ENCODE results near the gene ACAD11.

The ACAD11 gene

GRCh38 chr3:132542577-132542976, 117.0 kb downstream of the ACAD11 start:
- H3K9me3 Mint-ChIP-seq: no peaks in the 10 kb centered on the region
- no peak overlapping the region for H3K4me3 Mint-ChIP-seq
- no peaks in the 10 kb centered on the region for H3K27me3 Mint-ChIP-seq
- H3K36me3 Mint-ChIP-seq (ENCODE audit: low read depth): peaks cover 48% of the 10 kb centered on the region
- H3K4me1 Mint-ChIP-seq (ENCODE audit: low read depth): peaks cover 38% of the 10 kb centered on the region
- DNase-seq: no peak
- H3K27ac Mint-ChIP-seq: peak overlapping the region; percentile 80

- no peaks in the 10 kb centered on the region for H3K9me3 Mint-ChIP-seq
- no peak overlapping the region for H3K27ac Mint-ChIP-seq
- H3K4me1 Mint-ChIP-seq (ENCODE audit: low read depth): peaks cover 42% of the 10 kb centered on the region
- H3K4me3 Mint-ChIP-seq: no peak overlapping the region
- DNase-seq: no peak
- peaks cover 68% of the 10 kb centered on the region for H3K36me3 Mint-ChIP-seq (ENCODE audit: low read depth)
- no peaks in the 10 kb centered on the region for H3K27me3 Mint-ChIP-seq
Measured at GRCh38 chr3:132539681-132540080, 119.9 kb downstream of the ACAD11 start.

GRCh38 chr3:132538072-132538471, 121.5 kb downstream of the ACAD11 start:
- H3K4me3 Mint-ChIP-seq: no peak overlapping the region
- H3K27me3 Mint-ChIP-seq: no peaks in the 10 kb centered on the region
- DNase-seq: no peak
- no peaks in the 10 kb centered on the region for H3K9me3 Mint-ChIP-seq
- peaks cover 81% of the 10 kb centered on the region for H3K36me3 Mint-ChIP-seq (ENCODE audit: low read depth)
- peaks cover 27% of the 10 kb centered on the region for H3K4me1 Mint-ChIP-seq (ENCODE audit: low read depth)
- H3K27ac Mint-ChIP-seq: no peak overlapping the region

GRCh38 chr3:132537297-132537696, 122.3 kb downstream of the ACAD11 start:
- Mint-ChIP-seq H3K36me3 (ENCODE audit: low read depth) (peaks cover 79% of the 10 kb centered on the region), H3K27ac (no peak overlapping the region), H3K27me3 (no peaks in the 10 kb centered on the region)

GRCh38 chr3:132536442-132537153, 123.0 kb downstream of the ACAD11 start:
- Mint-ChIP-seq H3K4me1 (ENCODE audit: low read depth) (peaks cover 14% of the 10 kb centered on the region), H3K36me3 (ENCODE audit: low read depth) (peaks cover 81% of the 10 kb centered on the region), H3K4me3 (no peak overlapping the region), H3K9me3 (no peaks in the 10 kb centered on the region), H3K27me3 (no peaks in the 10 kb centered on the region), H3K27ac (peak overlapping the region; percentile 64)
- DNase-seq: no peak

More at GRCh38 chr3:132537297-132537696, 122.3 kb downstream of the ACAD11 start:
- DNase-seq: no peak
- no peaks in the 10 kb centered on the region for H3K9me3 Mint-ChIP-seq
- no peak overlapping the region for H3K4me3 Mint-ChIP-seq
- peaks cover 19% of the 10 kb centered on the region for H3K4me1 Mint-ChIP-seq (ENCODE audit: low read depth)

GRCh38 chr3:132535575-132536441, 123.8 kb downstream of the ACAD11 start:
- peaks cover 82% of the 10 kb centered on the region for H3K36me3 Mint-ChIP-seq (ENCODE audit: low read depth)
- H3K27ac Mint-ChIP-seq: peak overlapping the region; percentile 64
- peaks cover 12% of the 10 kb centered on the region for H3K4me1 Mint-ChIP-seq (ENCODE audit: low read depth)
- H3K9me3 Mint-ChIP-seq: no peaks in the 10 kb centered on the region
- H3K4me3 Mint-ChIP-seq: no peak overlapping the region
- no peaks in the 10 kb centered on the region for H3K27me3 Mint-ChIP-seq
- peak; percentile 53 for DNase-seq

- DNase-seq: no peak
- H3K27ac Mint-ChIP-seq: no peak overlapping the region
- no peaks in the 10 kb centered on the region for H3K4me1 Mint-ChIP-seq (ENCODE audit: low read depth)
- H3K36me3 Mint-ChIP-seq (ENCODE audit: low read depth): peaks cover 86% of the 10 kb centered on the region
- H3K9me3 Mint-ChIP-seq: no peaks in the 10 kb centered on the region
- H3K4me3 Mint-ChIP-seq: no peak overlapping the region
- no peaks in the 10 kb centered on the region for H3K27me3 Mint-ChIP-seq
Measured at GRCh38 chr3:132530624-132531023, 129.0 kb downstream of the ACAD11 start.

GRCh38 chr3:132522353-132522752, 137.3 kb downstream of the ACAD11 start:
- no peaks in the 10 kb centered on the region for H3K9me3 Mint-ChIP-seq
- H3K4me3 Mint-ChIP-seq: no peak overlapping the region
- no peak for DNase-seq
- H3K4me1 Mint-ChIP-seq (ENCODE audit: low read depth): peaks cover 25% of the 10 kb centered on the region
- H3K27me3 Mint-ChIP-seq: no peaks in the 10 kb centered on the region
- peaks cover 87% of the 10 kb centered on the region for H3K36me3 Mint-ChIP-seq (ENCODE audit: low read depth)
- peak overlapping the region; percentile 2 for H3K27ac Mint-ChIP-seq

GRCh38 chr3:132521901-132522300, 137.7 kb downstream of the ACAD11 start:
- H3K36me3 Mint-ChIP-seq (ENCODE audit: low read depth): peaks cover 89% of the 10 kb centered on the region
- H3K27me3 Mint-ChIP-seq: no peaks in the 10 kb centered on the region
- no peak overlapping the region for H3K4me3 Mint-ChIP-seq
- peaks cover 25% of the 10 kb centered on the region for H3K4me1 Mint-ChIP-seq (ENCODE audit: low read depth)
- no peak overlapping the region for H3K27ac Mint-ChIP-seq
- no peak for DNase-seq
- H3K9me3 Mint-ChIP-seq: no peaks in the 10 kb centered on the region

- peak overlapping the region; percentile 55 for H3K27ac Mint-ChIP-seq
Measured at GRCh38 chr3:132519914-132520313, 139.7 kb downstream of the ACAD11 start.

GRCh38 chr3:132517311-132517710, 142.3 kb downstream of the ACAD11 start:
- Mint-ChIP-seq H3K36me3 (ENCODE audit: low read depth) (peaks cover 92% of the 10 kb centered on the region), H3K4me3 (no peak overlapping the region)

More at GRCh38 chr3:132519914-132520313, 139.7 kb downstream of the ACAD11 start:
- H3K4me3 Mint-ChIP-seq: no peak overlapping the region
- H3K36me3 Mint-ChIP-seq (ENCODE audit: low read depth): peaks cover 92% of the 10 kb centered on the region
- H3K27me3 Mint-ChIP-seq: no peaks in the 10 kb centered on the region
- H3K4me1 Mint-ChIP-seq (ENCODE audit: low read depth): peaks cover 25% of the 10 kb centered on the region
- DNase-seq: no peak
- no peaks in the 10 kb centered on the region for H3K9me3 Mint-ChIP-seq

GRCh38 chr3:132513057-132513456, 146.6 kb downstream of the ACAD11 start:
- Mint-ChIP-seq H3K27ac (no peak overlapping the region), H3K4me3 (no peak overlapping the region), H3K9me3 (no peaks in the 10 kb centered on the region), H3K27me3 (no peaks in the 10 kb centered on the region), H3K36me3 (ENCODE audit: low read depth) (peaks cover 93% of the 10 kb centered on the region), H3K4me1 (ENCODE audit: low read depth) (no peaks in the 10 kb centered on the region)
- no peak for DNase-seq

More at GRCh38 chr3:132517311-132517710, 142.3 kb downstream of the ACAD11 start:
- H3K9me3 Mint-ChIP-seq: no peaks in the 10 kb centered on the region
- H3K27ac Mint-ChIP-seq: no peak overlapping the region
- H3K27me3 Mint-ChIP-seq: no peaks in the 10 kb centered on the region
- no peak for DNase-seq
- peaks cover 16% of the 10 kb centered on the region for H3K4me1 Mint-ChIP-seq (ENCODE audit: low read depth)

- H3K9me3 Mint-ChIP-seq: no peaks in the 10 kb centered on the region
- H3K4me1 Mint-ChIP-seq (ENCODE audit: low read depth): no peaks in the 10 kb centered on the region
- H3K27me3 Mint-ChIP-seq: no peaks in the 10 kb centered on the region
- H3K27ac Mint-ChIP-seq: no peak overlapping the region
- H3K4me3 Mint-ChIP-seq: no peak overlapping the region
- peaks cover 85% of the 10 kb centered on the region for H3K36me3 Mint-ChIP-seq (ENCODE audit: low read depth)
- DNase-seq: no peak
Measured at GRCh38 chr3:132509506-132509905, 150.1 kb downstream of the ACAD11 start.

- Mint-ChIP-seq H3K36me3 (ENCODE audit: low read depth) (peaks cover 85% of the 10 kb centered on the region), H3K27me3 (no peaks in the 10 kb centered on the region), H3K9me3 (no peaks in the 10 kb centered on the region), H3K27ac (no peak overlapping the region), H3K4me3 (no peak overlapping the region), H3K4me1 (ENCODE audit: low read depth) (no peaks in the 10 kb centered on the region)
- DNase-seq: no peak
Measured at GRCh38 chr3:132509096-132509495, 150.5 kb downstream of the ACAD11 start.

Data from activated T-cell treated with anti-CD3 and anti-CD28 coated beads, Interleukin-2, amount 50 U/mL, for 24 hours (primary cell).